GM23338 (cell line): Measurements from ENCODE around the gene PCDHA5.

Source experiments
- CREB1 ChIP-seq: fragments of 250-450 bp; sonication (Bioruptor Pico); IDR thresholded peaks from 2 replicates; pipeline ENCODE4 v1.5.0; 2020; ENCODE audit warnings: low read depth, mild to moderate bottlenecking, moderate library complexity
- EZH2 ChIP-seq: fragments of 200-600 bp; sonication (generic); IDR thresholded peaks from one replicate; pipeline ENCODE4 v1.8.0; 2017; ENCODE audit warnings: antibody characterized with exemption, mild to moderate bottlenecking, low read depth; ENCODE audit not compliant: unreplicated experiment
- EZH2phosphoT487 ChIP-seq: fragments of 200-600 bp; sonication (generic); IDR thresholded peaks from one replicate; pipeline ENCODE4 v1.8.1; 2018; ENCODE audit warnings: antibody characterized with exemption; ENCODE audit not compliant: unreplicated experiment
- JUNB ChIP-seq: IDR thresholded peaks from one replicate; pipeline ENCODE4 v1.6.1; 2016; ENCODE audit warnings: antibody characterized with exemption; ENCODE audit not compliant: unreplicated experiment
- POLR2AphosphoS5 ChIP-seq: IDR thresholded peaks from 2 replicates; pipeline ENCODE4 v1.6.1; 2016; ENCODE audit warnings: antibody characterized with exemption, low read depth
- STAT1 ChIP-seq: IDR thresholded peaks from one replicate; pipeline ENCODE4 v1.6.1; 2016; ENCODE audit warnings: antibody characterized with exemption; ENCODE audit not compliant: unreplicated experiment
- TF ChIP-seq, protein P1 (sequence below), 2 experiments: fragments of 200-600 bp in 1 of 2; sonication (generic) in 1 of 2; conservative IDR thresholded peaks; 2 replicates each; pipeline versions ENCODE4 v1.5.1 to v1.6.1; 2016 to 2017; ENCODE audit warnings: antibody characterized with exemption in 2 of 2, low read depth in 2 of 2, mild to moderate bottlenecking in 2 of 2, moderate library complexity in 1 of 2
- TF ChIP-seq, protein P2 (sequence below): IDR thresholded peaks from one replicate; pipeline ENCODE4 v1.6.1; 2018; ENCODE audit warnings: antibody characterized with exemption; ENCODE audit not compliant: unreplicated experiment

DNA sequence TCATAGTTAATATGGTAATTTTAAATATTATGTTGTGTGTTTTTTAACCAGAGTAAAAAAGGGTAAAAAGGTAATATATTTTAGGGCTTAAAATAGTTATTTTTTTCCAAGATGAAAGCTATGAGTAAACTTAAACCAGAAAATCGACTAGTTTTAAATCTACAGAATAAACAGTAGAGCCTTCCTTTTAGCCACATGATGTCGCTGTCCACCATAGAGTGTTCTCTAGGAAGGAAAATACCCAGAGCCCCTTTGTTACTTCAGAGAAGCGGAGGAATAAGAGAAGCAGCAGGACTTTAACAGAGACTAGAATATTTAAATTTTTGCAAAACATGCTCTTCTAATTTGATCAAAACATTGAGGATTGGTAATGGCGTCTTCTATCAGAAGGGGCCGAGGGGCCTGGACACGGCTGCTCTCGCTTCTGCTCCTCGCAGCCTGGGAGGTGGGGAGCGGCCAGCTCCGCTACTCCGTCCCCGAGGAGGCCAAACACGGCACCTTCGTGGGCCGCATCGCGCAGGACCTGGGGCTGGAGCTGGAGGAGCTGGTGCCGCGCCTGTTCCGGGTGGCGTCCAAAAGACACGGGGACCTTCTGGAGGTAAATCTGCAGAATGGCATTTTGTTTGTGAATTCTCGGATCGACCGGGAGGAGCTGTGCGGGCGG lies 26.7 kb upstream of the PCDHA5 start, which contains the start of gene PCDHA2:
- no peak for TF ChIP-seq CREB1
- no peak for TF ChIP-seq JUNB
- TF ChIP-seq, protein P1, sequence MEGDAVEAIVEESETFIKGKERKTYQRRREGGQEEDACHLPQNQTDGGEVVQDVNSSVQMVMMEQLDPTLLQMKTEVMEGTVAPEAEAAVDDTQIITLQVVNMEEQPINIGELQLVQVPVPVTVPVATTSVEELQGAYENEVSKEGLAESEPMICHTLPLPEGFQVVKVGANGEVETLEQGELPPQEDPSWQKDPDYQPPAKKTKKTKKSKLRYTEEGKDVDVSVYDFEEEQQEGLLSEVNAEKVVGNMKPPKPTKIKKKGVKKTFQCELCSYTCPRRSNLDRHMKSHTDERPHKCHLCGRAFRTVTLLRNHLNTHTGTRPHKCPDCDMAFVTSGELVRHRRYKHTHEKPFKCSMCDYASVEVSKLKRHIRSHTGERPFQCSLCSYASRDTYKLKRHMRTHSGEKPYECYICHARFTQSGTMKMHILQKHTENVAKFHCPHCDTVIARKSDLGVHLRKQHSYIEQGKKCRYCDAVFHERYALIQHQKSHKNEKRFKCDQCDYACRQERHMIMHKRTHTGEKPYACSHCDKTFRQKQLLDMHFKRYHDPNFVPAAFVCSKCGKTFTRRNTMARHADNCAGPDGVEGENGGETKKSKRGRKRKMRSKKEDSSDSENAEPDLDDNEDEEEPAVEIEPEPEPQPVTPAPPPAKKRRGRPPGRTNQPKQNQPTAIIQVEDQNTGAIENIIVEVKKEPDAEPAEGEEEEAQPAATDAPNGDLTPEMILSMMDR (conservative IDR thresholded peaks at IDR 0.05; ENCODE audit: low read depth in 2 of 2) = peak; percentile 71 to 95
- TF ChIP-seq, protein P2, sequence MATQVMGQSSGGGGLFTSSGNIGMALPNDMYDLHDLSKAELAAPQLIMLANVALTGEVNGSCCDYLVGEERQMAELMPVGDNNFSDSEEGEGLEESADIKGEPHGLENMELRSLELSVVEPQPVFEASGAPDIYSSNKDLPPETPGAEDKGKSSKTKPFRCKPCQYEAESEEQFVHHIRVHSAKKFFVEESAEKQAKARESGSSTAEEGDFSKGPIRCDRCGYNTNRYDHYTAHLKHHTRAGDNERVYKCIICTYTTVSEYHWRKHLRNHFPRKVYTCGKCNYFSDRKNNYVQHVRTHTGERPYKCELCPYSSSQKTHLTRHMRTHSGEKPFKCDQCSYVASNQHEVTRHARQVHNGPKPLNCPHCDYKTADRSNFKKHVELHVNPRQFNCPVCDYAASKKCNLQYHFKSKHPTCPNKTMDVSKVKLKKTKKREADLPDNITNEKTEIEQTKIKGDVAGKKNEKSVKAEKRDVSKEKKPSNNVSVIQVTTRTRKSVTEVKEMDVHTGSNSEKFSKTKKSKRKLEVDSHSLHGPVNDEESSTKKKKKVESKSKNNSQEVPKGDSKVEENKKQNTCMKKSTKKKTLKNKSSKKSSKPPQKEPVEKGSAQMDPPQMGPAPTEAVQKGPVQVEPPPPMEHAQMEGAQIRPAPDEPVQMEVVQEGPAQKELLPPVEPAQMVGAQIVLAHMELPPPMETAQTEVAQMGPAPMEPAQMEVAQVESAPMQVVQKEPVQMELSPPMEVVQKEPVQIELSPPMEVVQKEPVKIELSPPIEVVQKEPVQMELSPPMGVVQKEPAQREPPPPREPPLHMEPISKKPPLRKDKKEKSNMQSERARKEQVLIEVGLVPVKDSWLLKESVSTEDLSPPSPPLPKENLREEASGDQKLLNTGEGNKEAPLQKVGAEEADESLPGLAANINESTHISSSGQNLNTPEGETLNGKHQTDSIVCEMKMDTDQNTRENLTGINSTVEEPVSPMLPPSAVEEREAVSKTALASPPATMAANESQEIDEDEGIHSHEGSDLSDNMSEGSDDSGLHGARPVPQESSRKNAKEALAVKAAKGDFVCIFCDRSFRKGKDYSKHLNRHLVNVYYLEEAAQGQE = no peak
- TF ChIP-seq STAT1 = no peak
- no peak for TF ChIP-seq EZH2
- TF ChIP-seq POLR2AphosphoS5 = no peak
- no peak for TF ChIP-seq EZH2phosphoT487
